Retinal pigment epithelial cell (primary cell): ENCODE results near the gene PCGF6.

Experiments used
- DNase-seq: peaks from one replicate; pipeline ENCODE4 v3.0.0-alpha.2; 2010; ENCODE audit warnings: low read depth
- H3K4me3 ChIP-seq: 2 replicates; pipeline ENCODE4 v1.5.1; 2011; ENCODE audit warnings: mild to moderate bottlenecking, low read length, control low read depth, moderate library complexity
- TF ChIP-seq, protein P1 (sequence below): conservative IDR thresholded peaks from 2 replicates; pipeline ENCODE4 v1.5.1; 2011; ENCODE audit warnings: low read depth, low read length, control low read depth, inconsistent platforms

The PCGF6 gene

DNA sequence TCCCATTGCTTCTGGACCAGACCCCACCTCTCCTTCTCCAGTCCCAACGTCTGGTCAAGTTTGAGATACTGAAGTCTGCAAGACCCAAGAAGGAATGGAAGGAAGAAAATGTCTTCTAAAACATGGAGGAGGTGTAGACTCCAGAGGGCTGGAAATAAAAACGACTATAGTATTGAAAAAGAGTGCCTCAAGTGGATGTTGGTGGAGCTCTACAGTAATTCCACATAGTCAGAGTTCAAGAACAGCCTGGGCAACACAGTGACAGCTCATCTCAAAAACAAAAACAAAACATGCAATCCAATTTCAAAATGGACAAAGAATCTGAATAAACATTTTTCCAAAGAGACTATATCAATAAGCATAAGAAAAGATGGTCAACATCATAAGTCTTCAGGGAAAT, 2.3 kb upstream of the PCGF6 start:
- no peak overlapping the region for H3K4me3 ChIP-seq
- TF ChIP-seq, protein P1, sequence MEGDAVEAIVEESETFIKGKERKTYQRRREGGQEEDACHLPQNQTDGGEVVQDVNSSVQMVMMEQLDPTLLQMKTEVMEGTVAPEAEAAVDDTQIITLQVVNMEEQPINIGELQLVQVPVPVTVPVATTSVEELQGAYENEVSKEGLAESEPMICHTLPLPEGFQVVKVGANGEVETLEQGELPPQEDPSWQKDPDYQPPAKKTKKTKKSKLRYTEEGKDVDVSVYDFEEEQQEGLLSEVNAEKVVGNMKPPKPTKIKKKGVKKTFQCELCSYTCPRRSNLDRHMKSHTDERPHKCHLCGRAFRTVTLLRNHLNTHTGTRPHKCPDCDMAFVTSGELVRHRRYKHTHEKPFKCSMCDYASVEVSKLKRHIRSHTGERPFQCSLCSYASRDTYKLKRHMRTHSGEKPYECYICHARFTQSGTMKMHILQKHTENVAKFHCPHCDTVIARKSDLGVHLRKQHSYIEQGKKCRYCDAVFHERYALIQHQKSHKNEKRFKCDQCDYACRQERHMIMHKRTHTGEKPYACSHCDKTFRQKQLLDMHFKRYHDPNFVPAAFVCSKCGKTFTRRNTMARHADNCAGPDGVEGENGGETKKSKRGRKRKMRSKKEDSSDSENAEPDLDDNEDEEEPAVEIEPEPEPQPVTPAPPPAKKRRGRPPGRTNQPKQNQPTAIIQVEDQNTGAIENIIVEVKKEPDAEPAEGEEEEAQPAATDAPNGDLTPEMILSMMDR, result no peak
- DNase-seq, result no peak

DNA sequence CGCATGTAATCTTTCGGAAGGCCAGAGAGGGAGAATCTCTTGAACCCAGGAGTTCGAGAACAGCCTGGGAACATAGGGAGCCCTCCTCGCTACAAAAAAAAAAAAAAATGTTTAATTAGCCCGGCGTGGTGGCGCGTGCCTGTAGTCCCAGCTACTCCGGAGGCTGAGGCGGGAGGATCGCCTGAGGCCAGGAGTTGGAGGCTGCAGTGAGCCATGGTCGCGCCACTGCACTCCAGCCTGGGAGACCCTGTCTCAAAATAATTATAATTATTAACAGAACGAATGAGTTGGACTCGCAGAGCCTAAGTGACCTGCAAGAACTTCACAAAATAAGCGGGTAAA, 794 bp downstream of the PCGF6 start:
- TF ChIP-seq, protein P1, result no peak

DNA sequence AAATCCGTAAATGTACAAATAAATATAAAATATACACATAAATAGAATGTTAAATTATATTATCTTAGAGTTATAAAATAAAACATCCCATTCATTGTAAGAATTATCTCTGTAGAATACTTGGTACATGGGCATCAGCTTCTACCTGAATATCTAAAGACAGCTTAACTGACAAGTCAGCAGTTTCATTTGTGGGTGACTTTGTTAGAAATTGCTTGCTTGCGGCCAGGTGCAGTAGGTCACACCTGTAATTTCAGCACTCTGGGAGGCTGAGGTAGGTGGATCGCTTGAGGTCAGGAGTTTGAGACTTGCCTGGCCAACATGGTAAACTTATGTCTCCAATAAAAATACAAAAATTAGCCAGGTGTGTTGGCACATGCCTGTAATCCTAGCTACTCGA, 14.6 kb downstream of the PCGF6 start:
- H3K4me3 ChIP-seq, result no peak overlapping the region
- DNase-seq, result no peak
- TF ChIP-seq, protein P1, result no peak

More for the DNA sequence above, 794 bp downstream of the PCGF6 start:
- no peak for DNase-seq
- H3K4me3 ChIP-seq, result peak overlapping the region; percentile 70

DNA sequence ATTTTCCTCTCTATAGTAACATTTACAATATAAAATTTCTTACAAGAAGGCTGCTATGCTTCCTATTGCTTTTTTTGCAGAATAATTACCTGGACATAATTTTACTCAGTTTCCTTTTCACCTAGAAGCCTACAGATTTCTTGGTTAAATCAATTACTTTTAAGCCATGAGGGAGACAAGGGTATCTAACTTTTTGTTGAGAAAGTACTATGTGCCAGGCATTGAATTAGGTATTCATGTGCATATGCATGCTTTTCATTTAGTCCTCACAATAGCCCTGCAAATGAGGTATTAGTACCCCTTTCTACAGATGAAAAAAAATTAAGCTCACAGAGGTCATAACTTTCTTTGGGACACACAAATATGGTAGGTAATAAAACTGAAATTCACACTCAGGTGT, 16.4 kb downstream of the PCGF6 start:
- TF ChIP-seq, protein P1, result no peak
- DNase-seq, result no peak
- no peak overlapping the region for H3K4me3 ChIP-seq

DNA sequence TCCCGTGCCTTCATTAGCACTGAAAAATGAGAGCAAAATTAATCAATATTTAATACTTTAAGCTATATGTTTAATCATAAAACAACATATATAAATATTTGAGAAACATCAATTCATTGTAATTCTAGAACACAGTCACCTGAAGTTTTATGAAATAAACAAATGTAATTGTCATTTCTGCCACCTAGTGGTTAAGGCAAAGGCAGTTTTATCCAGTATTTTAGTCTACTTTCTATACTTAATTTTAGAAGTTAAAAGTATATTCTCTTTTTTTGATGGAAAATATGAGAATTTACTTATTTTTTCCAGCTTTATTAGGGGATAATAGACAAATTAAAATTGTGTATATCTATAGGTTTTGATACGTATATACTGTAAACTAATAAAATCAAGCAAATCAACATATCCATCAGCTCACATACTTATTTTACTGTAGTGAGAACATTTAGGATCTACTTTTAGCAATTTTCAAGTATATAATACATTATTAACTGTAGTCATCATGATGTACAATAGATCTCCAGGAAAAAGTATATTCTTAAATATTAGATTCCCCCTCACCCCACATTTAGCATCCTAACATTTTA, 16.9 kb downstream of the PCGF6 start:
- TF ChIP-seq, protein P1, result peak; percentile 62
- H3K4me3 ChIP-seq, result no peak overlapping the region
- no peak for DNase-seq

DNA sequence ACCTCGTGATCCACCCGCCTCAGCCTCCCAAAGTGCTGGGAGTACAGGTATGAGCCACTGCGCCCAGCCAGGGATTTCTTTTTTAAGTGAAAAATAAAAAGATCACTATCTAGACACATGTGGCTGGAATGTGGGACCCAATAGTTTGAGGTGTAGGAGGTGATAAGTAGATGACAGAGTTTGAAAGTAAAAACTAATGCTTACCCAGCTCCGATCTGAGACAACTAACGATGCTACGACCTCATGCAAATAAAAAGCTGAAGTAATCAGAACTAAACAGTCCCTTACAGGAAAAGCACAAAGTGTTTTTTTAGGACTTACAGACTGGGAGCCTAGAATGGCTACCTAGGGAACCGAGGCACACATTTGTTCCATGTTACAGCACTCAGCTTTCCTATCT, 23.0 kb downstream of the PCGF6 start:
- TF ChIP-seq, protein P1, result no peak
- no peak overlapping the region for H3K4me3 ChIP-seq
- no peak for DNase-seq

DNA sequence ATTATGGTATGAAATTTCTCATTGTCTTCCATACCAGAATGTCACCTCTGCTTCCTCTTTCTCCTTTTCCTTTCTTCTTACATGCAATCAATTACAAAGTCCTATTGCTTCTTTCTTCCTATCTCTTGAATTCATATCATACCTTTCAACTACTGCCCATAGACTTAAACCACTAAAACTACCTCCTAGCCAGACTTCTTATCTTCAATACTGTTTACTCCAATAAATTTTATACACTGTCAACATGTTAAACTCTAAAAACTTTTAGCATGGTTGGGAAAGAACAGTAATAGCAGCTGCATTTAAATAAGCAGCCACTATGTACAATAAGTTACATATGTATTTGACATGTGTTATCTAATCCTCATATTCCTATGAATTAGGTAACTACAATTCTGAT, 34.9 kb downstream of the PCGF6 start:
- no peak overlapping the region for H3K4me3 ChIP-seq
- no peak for DNase-seq
- TF ChIP-seq, protein P1, result no peak
